Stimulated activated naive B cell treated with anti-CD40 and anti-IgM and Interleukin-4, amounts not matched to agents 10 μg/mL and 1 μg/mL and 100 μg/mL, for 72 hours (primary cell): ENCODE results near the gene CAPSL.

ENCODE experiments used
- ATAC-seq, 2 donors: fragments of 150-1000 bp; cut with Tn5 transposase; replicated peaks; 2 replicates each; pipeline ENCODE4 v1.10.0; 2021; ENCODE audit warnings: moderate library complexity in 1 of 2
- DNase-seq: peaks from one replicate; pipeline ENCODE4 v3.0.0; 2021
- H3K27ac Mint-ChIP-seq: one replicate; pipeline ENCODE4 v1.8.0; 2022; ENCODE audit warnings: mild to moderate bottlenecking, mixed read lengths
- H3K27me3 Mint-ChIP-seq, 2 donors: one replicate each; pipeline ENCODE4 v1.8.0; 2022; ENCODE audit warnings: mixed read lengths in 2 of 2
- H3K36me3 Mint-ChIP-seq, 2 donors: one replicate each; pipeline ENCODE4 v1.8.0; 2022; ENCODE audit warnings: mixed read lengths in 2 of 2, mild to moderate bottlenecking in 1 of 2
- H3K4me1 Mint-ChIP-seq, 2 donors: one replicate each; pipeline ENCODE4 v1.8.0; 2022; ENCODE audit warnings: mixed read lengths in 2 of 2, mild to moderate bottlenecking in 1 of 2
- H3K4me3 Mint-ChIP-seq, 2 donors: one replicate each; pipeline ENCODE4 v1.8.0; 2022; ENCODE audit warnings: mild to moderate bottlenecking in 2 of 2, mixed read lengths in 2 of 2, moderate library complexity in 1 of 2
- H3K9me3 Mint-ChIP-seq, 2 donors: one replicate each; pipeline ENCODE4 v1.8.0; 2022; ENCODE audit warnings: mixed read lengths in 2 of 2, mild to moderate bottlenecking in 1 of 2

The CAPSL gene

GRCh38 chr5:35924950-35925722, 13.3 kb downstream of the CAPSL start:
- ATAC-seq: peak; percentile 84 to 87
- peak; percentile 65 for DNase-seq
- peaks cover 25 to 27% of the 10 kb centered on the region in 2 donors for H3K27me3 Mint-ChIP-seq
- peaks cover 0 to 3% of the 10 kb centered on the region in 2 donors for H3K36me3 Mint-ChIP-seq
- peaks cover 1 to 3% of the 10 kb centered on the region in 2 donors for H3K9me3 Mint-ChIP-seq
- H3K4me3 Mint-ChIP-seq: peak overlapping the region; percentile 61 to 72
- H3K27ac Mint-ChIP-seq: peak overlapping the region; percentile 9
- peaks cover 20 to 55% of the 10 kb centered on the region in 2 donors for H3K4me1 Mint-ChIP-seq

- peaks cover 25 to 27% of the 10 kb centered on the region in 2 donors for H3K27me3 Mint-ChIP-seq
- peaks cover 21 to 58% of the 10 kb centered on the region in 2 donors for H3K4me1 Mint-ChIP-seq
- DNase-seq (no peak), ATAC-seq (peak in 1 of 2 donors; percentile 3)
- H3K36me3 Mint-ChIP-seq: peaks cover 4 to 8% of the 10 kb centered on the region in 2 donors
- no peak overlapping the region for H3K27ac Mint-ChIP-seq
- H3K4me3 Mint-ChIP-seq: peak overlapping the region in 1 of 2 donors; percentile 61
- H3K9me3 Mint-ChIP-seq: peaks cover 6 to 8% of the 10 kb centered on the region in 2 donors
These were observed 14.1 kb downstream of the CAPSL start for GRCh38 chr5:35924122-35924949.

GRCh38 chr5:35922468-35922867, 16.0 kb downstream of the CAPSL start:
- no peak for ATAC-seq
- Mint-ChIP-seq H3K27me3 (peaks cover 25 to 27% of the 10 kb centered on the region in 2 donors), H3K9me3 (peaks cover 10 to 11% of the 10 kb centered on the region in 2 donors), H3K27ac (no peak overlapping the region), H3K4me1 (peaks cover 23 to 61% of the 10 kb centered on the region in 2 donors), H3K36me3 (peaks cover 5 to 9% of the 10 kb centered on the region in 2 donors), H3K4me3 (no peak overlapping the region)
- no peak for DNase-seq

- Mint-ChIP-seq H3K9me3 (peaks cover 10 to 11% of the 10 kb centered on the region in 2 donors), H3K36me3 (peaks cover 5 to 9% of the 10 kb centered on the region in 2 donors), H3K27me3 (peaks cover 20 to 27% of the 10 kb centered on the region in 2 donors), H3K4me3 (no peak overlapping the region), H3K4me1 (peaks cover 23 to 61% of the 10 kb centered on the region in 2 donors), H3K27ac (no peak overlapping the region)
- no peak for ATAC-seq
- DNase-seq: no peak
These were observed 16.5 kb downstream of the CAPSL start for GRCh38 chr5:35921930-35922329.

- Mint-ChIP-seq H3K9me3 (peaks cover 10 to 11% of the 10 kb centered on the region in 2 donors), H3K27ac (no peak overlapping the region), H3K4me1 (peaks cover 19 to 53% of the 10 kb centered on the region in 2 donors), H3K36me3 (peaks cover 5 to 9% of the 10 kb centered on the region in 2 donors), H3K27me3 (peaks cover 10 to 17% of the 10 kb centered on the region in 2 donors), H3K4me3 (no peak overlapping the region)
- DNase-seq: no peak
- ATAC-seq: no peak
These were observed 17.5 kb downstream of the CAPSL start for GRCh38 chr5:35920890-35921289.

- Mint-ChIP-seq H3K36me3 (peaks cover 5 to 9% of the 10 kb centered on the region in 2 donors), H3K27ac (no peak overlapping the region), H3K9me3 (peaks cover 10 to 16% of the 10 kb centered on the region in 2 donors), H3K27me3 (peaks cover 0 to 8% of the 10 kb centered on the region in 2 donors), H3K4me3 (no peak overlapping the region), H3K4me1 (peaks cover 12 to 36% of the 10 kb centered on the region in 2 donors)
- DNase-seq (no peak), ATAC-seq (peak; percentile 5 to 23)
These were observed 19.2 kb downstream of the CAPSL start for GRCh38 chr5:35919191-35919590.

- no peaks in the 10 kb centered on the region for H3K27me3 Mint-ChIP-seq
- H3K9me3 Mint-ChIP-seq: peaks cover 7 to 9% of the 10 kb centered on the region in 2 donors
- peaks cover 23 to 47% of the 10 kb centered on the region in 2 donors for H3K4me1 Mint-ChIP-seq
- DNase-seq (no peak), ATAC-seq (peak; percentile 65)
- H3K36me3 Mint-ChIP-seq: peaks cover 5 to 10% of the 10 kb centered on the region in 2 donors
- peak overlapping the region; percentile 22 to 26 for H3K4me3 Mint-ChIP-seq
- peak overlapping the region; percentile 62 for H3K27ac Mint-ChIP-seq
These were observed 29.6 kb downstream of the CAPSL start for GRCh38 chr5:35908814-35909213.

- H3K36me3 Mint-ChIP-seq: peaks cover 5 to 10% of the 10 kb centered on the region in 2 donors
- H3K4me3 Mint-ChIP-seq: peak overlapping the region; percentile 35 to 43
- H3K27ac Mint-ChIP-seq: peak overlapping the region; percentile 83
- DNase-seq: no peak
- H3K27me3 Mint-ChIP-seq: no peaks in the 10 kb centered on the region
- H3K9me3 Mint-ChIP-seq: peaks cover 7 to 9% of the 10 kb centered on the region in 2 donors
- ATAC-seq: peak; percentile 57 to 64
- H3K4me1 Mint-ChIP-seq: peaks cover 23 to 52% of the 10 kb centered on the region in 2 donors
These were observed 30.2 kb downstream of the CAPSL start for GRCh38 chr5:35908228-35908627.

- H3K27me3 Mint-ChIP-seq: no peaks in the 10 kb centered on the region
- DNase-seq: no peak
- H3K4me1 Mint-ChIP-seq: peaks cover 26 to 73% of the 10 kb centered on the region in 2 donors
- peak overlapping the region; percentile 43 for H3K27ac Mint-ChIP-seq
- ATAC-seq: peak; percentile 81 to 83
- no peaks in the 10 kb centered on the region for H3K36me3 Mint-ChIP-seq
- H3K9me3 Mint-ChIP-seq: no peaks in the 10 kb centered on the region
- H3K4me3 Mint-ChIP-seq: peak overlapping the region in 1 of 2 donors; percentile 30
These were observed 33.8 kb downstream of the CAPSL start for GRCh38 chr5:35904443-35905132.

GRCh38 chr5:35903631-35904203, 34.7 kb downstream of the CAPSL start:
- Mint-ChIP-seq H3K4me1 (peaks cover 23 to 75% of the 10 kb centered on the region in 2 donors), H3K27ac (no peak overlapping the region)

GRCh38 chr5:35902046-35902672, 36.3 kb downstream of the CAPSL start:
- H3K9me3 Mint-ChIP-seq: no peaks in the 10 kb centered on the region
- peaks cover 18 to 70% of the 10 kb centered on the region in 2 donors for H3K4me1 Mint-ChIP-seq
- no peak overlapping the region for H3K4me3 Mint-ChIP-seq
- no peak overlapping the region for H3K27ac Mint-ChIP-seq
- no peaks in the 10 kb centered on the region for H3K36me3 Mint-ChIP-seq
- DNase-seq (no peak), ATAC-seq (peak; percentile 44 to 53)
- H3K27me3 Mint-ChIP-seq: no peaks in the 10 kb centered on the region

More at GRCh38 chr5:35903631-35904203, 34.7 kb downstream of the CAPSL start:
- DNase-seq: no peak
- no peak overlapping the region for H3K4me3 Mint-ChIP-seq
- H3K36me3 Mint-ChIP-seq: no peaks in the 10 kb centered on the region
- no peaks in the 10 kb centered on the region for H3K9me3 Mint-ChIP-seq
- no peak for ATAC-seq
- no peaks in the 10 kb centered on the region for H3K27me3 Mint-ChIP-seq

GRCh38 chr5:35900972-35901695, 37.3 kb downstream of the CAPSL start:
- Mint-ChIP-seq H3K27ac (no peak overlapping the region), H3K4me1 (peaks cover 16 to 68% of the 10 kb centered on the region in 2 donors), H3K4me3 (no peak overlapping the region)

GRCh38 chr5:35899800-35900199, 38.6 kb downstream of the CAPSL start:
- Mint-ChIP-seq H3K27me3 (no peaks in the 10 kb centered on the region), H3K4me1 (peaks cover 10 to 55% of the 10 kb centered on the region in 2 donors), H3K36me3 (no peaks in the 10 kb centered on the region), H3K27ac (no peak overlapping the region), H3K4me3 (no peak overlapping the region), H3K9me3 (no peaks in the 10 kb centered on the region)
- DNase-seq (no peak), ATAC-seq (no peak)

More at GRCh38 chr5:35900972-35901695, 37.3 kb downstream of the CAPSL start:
- ATAC-seq: no peak
- Mint-ChIP-seq H3K27me3 (no peaks in the 10 kb centered on the region), H3K36me3 (no peaks in the 10 kb centered on the region), H3K9me3 (no peaks in the 10 kb centered on the region)
- no peak for DNase-seq
